ENCODE measurements around the gene ZKSCAN7. TPM values are rescaled to one million over a fixed set of nuclear protein-coding genes. Genes with fewer than 3 reads are reported as not detected.

ZKSCAN7 gene
- total and polyA plus RNA-seq, 2 donors (not counting 1 experiment from before 2014, with no cell fraction given), result 3.0 to 13.2 TPM

GRCh38 chr3:44509393-44509921, 45.5 kb upstream of the ZKSCAN7 start:
- Histone ChIP-seq H3K9me3 (ENCODE audit: control insufficient read depth, insufficient read depth, low read depth, low read length) (no peaks in the 10 kb centered on the region), H2AFZ (ENCODE audit: low read length) (no peak overlapping the region), H3K27me3 (ENCODE audit: control insufficient read depth, insufficient read depth, low read length) (no peaks in the 10 kb centered on the region), H3K79me2 (ENCODE audit: control insufficient read depth, insufficient read depth, low read length) (peaks cover 15% of the 10 kb centered on the region), H3K4me3 (replicated peaks in 1 of 4; ENCODE audit: control extremely low read depth in 1 of 4, insufficient read depth in 1 of 4, low read depth in 3 of 4, low read length in 4 of 4) (peak overlapping the region; percentile 60 to 99 (median 70)), H3K4me1 (ENCODE audit: control insufficient read depth, extremely low read depth, insufficient read depth, low read length) (no peaks in the 10 kb centered on the region), H4K20me1 (ENCODE audit: control insufficient read depth, extremely low read depth, insufficient read depth, low read length) (no peaks in the 10 kb centered on the region), H3K9ac (ENCODE audit: insufficient read depth, low read length) (no peak overlapping the region), H3K36me3 (ENCODE audit: control insufficient read depth, insufficient read depth, low read length) (no peaks in the 10 kb centered on the region), H3K27ac (ENCODE audit: insufficient read depth, low read length) (no peak overlapping the region), H3K4me2 (ENCODE audit: extremely low read depth, insufficient read depth, low read length) (peak overlapping the region; percentile 83)
- TF ChIP-seq CTCF (conservative IDR thresholded peaks at IDR 0.05 in 1 of 2, IDR thresholded peaks at IDR 0.05 in 1 of 2; ENCODE audit: low read depth in 1 of 2, low read length in 2 of 2), result no peak
- TF ChIP-seq EZH2 (IDR thresholded peaks at IDR 0.05; ENCODE audit: low read length, missing control alignments), result no peak
- DNase-seq (ENCODE audit: low read depth in 2 of 2), result peak in 1 of 2 donors; percentile 3

GRCh38 chr3:44510000-44510368, 45.0 kb upstream of the ZKSCAN7 start:
- H3K9ac ChIP-seq (ENCODE audit: insufficient read depth, low read length), result peak overlapping the region; percentile 72
- H3K9me3 ChIP-seq (ENCODE audit: control insufficient read depth, insufficient read depth, low read depth, low read length), result no peaks in the 10 kb centered on the region
- H3K4me2 ChIP-seq (ENCODE audit: extremely low read depth, insufficient read depth, low read length), result peak overlapping the region; percentile 83
- peaks cover 15% of the 10 kb centered on the region for H3K79me2 ChIP-seq (ENCODE audit: control insufficient read depth, insufficient read depth, low read length)
- TF ChIP-seq CTCF (conservative IDR thresholded peaks at IDR 0.05 in 1 of 2, IDR thresholded peaks at IDR 0.05 in 1 of 2; ENCODE audit: low read depth in 1 of 2, low read length in 2 of 2) (no peak), EZH2 (IDR thresholded peaks at IDR 0.05; ENCODE audit: low read length, missing control alignments) (no peak)
- peak overlapping the region; percentile 41 for H2AFZ ChIP-seq (ENCODE audit: low read length)
- DNase-seq (ENCODE audit: low read depth in 2 of 2), result peak; percentile 15 to 23
- H3K36me3 ChIP-seq (ENCODE audit: control insufficient read depth, insufficient read depth, low read length), result no peaks in the 10 kb centered on the region
- no peaks in the 10 kb centered on the region for H3K27me3 ChIP-seq (ENCODE audit: control insufficient read depth, insufficient read depth, low read length)
- no peaks in the 10 kb centered on the region for H4K20me1 ChIP-seq (ENCODE audit: control insufficient read depth, extremely low read depth, insufficient read depth, low read length)
- H3K4me3 ChIP-seq (replicated peaks in 1 of 4; ENCODE audit: control extremely low read depth in 1 of 4, insufficient read depth in 1 of 4, low read depth in 3 of 4, low read length in 4 of 4), result peak overlapping the region; percentile 60 to 99 (median 70)
- H3K27ac ChIP-seq (ENCODE audit: insufficient read depth, low read length), result peak overlapping the region; percentile 66
- no peaks in the 10 kb centered on the region for H3K4me1 ChIP-seq (ENCODE audit: control insufficient read depth, extremely low read depth, insufficient read depth, low read length)

DNA sequence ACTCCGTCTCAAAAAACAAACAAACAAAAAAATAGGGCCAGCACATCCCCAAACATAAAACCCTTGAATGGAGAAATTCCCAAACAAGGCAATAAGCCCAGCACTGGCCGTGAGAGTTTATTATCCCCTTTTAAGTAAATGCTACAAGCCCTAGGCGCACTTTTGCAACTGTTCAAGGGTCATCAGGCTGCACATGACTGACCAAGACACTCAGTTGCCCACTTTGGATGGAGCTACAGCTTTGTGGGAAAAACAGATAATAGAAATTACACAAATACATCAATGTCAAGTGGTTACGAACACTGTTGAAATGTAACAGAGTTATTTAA, 43.8 kb upstream of the ZKSCAN7 start:
- no peak for TF ChIP-seq CTCF (conservative IDR thresholded peaks at IDR 0.05 in 1 of 2, IDR thresholded peaks at IDR 0.05 in 1 of 2; ENCODE audit: low read depth in 1 of 2, low read length in 2 of 2)
- TF ChIP-seq EZH2 (IDR thresholded peaks at IDR 0.05; ENCODE audit: low read length, missing control alignments), result no peak
- no peaks in the 10 kb centered on the region for H3K27me3 ChIP-seq (ENCODE audit: control insufficient read depth, insufficient read depth, low read length)
- no peaks in the 10 kb centered on the region for H4K20me1 ChIP-seq (ENCODE audit: control insufficient read depth, extremely low read depth, insufficient read depth, low read length)
- H3K9me3 ChIP-seq (ENCODE audit: control insufficient read depth, insufficient read depth, low read depth, low read length), result no peaks in the 10 kb centered on the region
- peak overlapping the region; percentile 40 to 81 (median 66) for H3K4me3 ChIP-seq (replicated peaks in 1 of 4; ENCODE audit: control extremely low read depth in 1 of 4, insufficient read depth in 1 of 4, low read depth in 3 of 4, low read length in 4 of 4)
- peak; percentile 2 to 19 for DNase-seq (ENCODE audit: low read depth in 2 of 2)
- peak overlapping the region; percentile 66 for H3K27ac ChIP-seq (ENCODE audit: insufficient read depth, low read length)
- H3K4me1 ChIP-seq (ENCODE audit: control insufficient read depth, extremely low read depth, insufficient read depth, low read length), result no peaks in the 10 kb centered on the region
- H3K4me2 ChIP-seq (ENCODE audit: extremely low read depth, insufficient read depth, low read length), result peak overlapping the region; percentile 67
- no peaks in the 10 kb centered on the region for H3K36me3 ChIP-seq (ENCODE audit: control insufficient read depth, insufficient read depth, low read length)
- H3K9ac ChIP-seq (ENCODE audit: insufficient read depth, low read length), result peak overlapping the region; percentile 64
- H3K79me2 ChIP-seq (ENCODE audit: control insufficient read depth, insufficient read depth, low read length), result peaks cover 15% of the 10 kb centered on the region
- peak overlapping the region; percentile 64 for H2AFZ ChIP-seq (ENCODE audit: low read length)

Measured in fibroblast of lung (primary cell).